Iris pigment epithelial cell (primary cell): Measurements from ENCODE around the gene GLIS2.

Source experiments
- DNase-seq: peaks from one replicate; pipeline ENCODE4 v3.0.0-alpha.2; 2011; ENCODE audit warnings: low read depth

GLIS2 gene

GRCh38 chr16:4370151-4370550 lies 54.3 kb downstream of the GLIS2 start:
- DNase-seq: no peak

GRCh38 chr16:4370570-4371356 lies 54.9 kb downstream of the GLIS2 start:
- peak; percentile 89 for DNase-seq

GRCh38 chr16:4371357-4372000 lies 55.6 kb downstream of the GLIS2 start, which contains the start of gene VASN:
Gene VASN, plus strand, starts transcription at chr16:4371848. Its CDS starts 9,030 bp downstream, at chr16:4380878.
- peak; percentile 76 for DNase-seq

- DNase-seq: peak; percentile 70
These were observed 56.2 kb downstream of the GLIS2 start for GRCh38 chr16:4372001-4372577.

GRCh38 chr16:4372578-4373355 lies 56.9 kb downstream of the GLIS2 start:
- DNase-seq: peak; percentile 68

- DNase-seq: no peak
These were observed 57.6 kb downstream of the GLIS2 start for GRCh38 chr16:4373356-4373908.

GRCh38 chr16:4373909-4374742 lies 58.3 kb downstream of the GLIS2 start:
- DNase-seq: peak; percentile 94

- no peak for DNase-seq
These were observed 59.9 kb downstream of the GLIS2 start for GRCh38 chr16:4375717-4376116.

- DNase-seq: peak; percentile 81
These were observed 60.4 kb downstream of the GLIS2 start for GRCh38 chr16:4376126-4376892.

GRCh38 chr16:4376893-4377572 lies 61.2 kb downstream of the GLIS2 start:
- no peak for DNase-seq

GRCh38 chr16:4377573-4378154 lies 61.8 kb downstream of the GLIS2 start:
- DNase-seq: no peak

GRCh38 chr16:4378161-4378666 lies 62.3 kb downstream of the GLIS2 start:
- DNase-seq: no peak

GRCh38 chr16:4378999-4379690 lies 63.3 kb downstream of the GLIS2 start:
- DNase-seq: no peak

GRCh38 chr16:4380119-4381063 lies 64.5 kb downstream of the GLIS2 start:
- no peak for DNase-seq

- DNase-seq: no peak
These were observed 65.4 kb downstream of the GLIS2 start for GRCh38 chr16:4381072-4381934.
